BJ (cell line): ENCODE measurements around the gene THAP8. TPM values are rescaled to one million over a fixed set of nuclear protein-coding genes. Genes with fewer than 3 reads are reported as not detected.
A peak's percentile ranks its signal among the peaks of the same experiment; 100 is the strongest.

Experiments
- CTCF ChIA-PET: fragments of 350-600 bp; formaldehyde crosslinking; extraction: SDS; loops from one replicate; lab custom pipeline; 2021; ENCODE audit warnings: antibody characterized with exemption, inconsistent platforms; lab: Yijun Ruan, JAX
- POLR2A ChIA-PET: fragments of 300-600 bp; sonication (Branson Sonifier 250); formaldehyde crosslinking; extraction: SDS; loops from one replicate; lab custom pipeline; 2021; ENCODE audit warnings: antibody characterized with exemption; lab: Charles Lee
- DNase-seq: peaks from one replicate; pipeline ENCODE4 v3.0.0-alpha.2; 2011; ENCODE audit warnings: low read depth
- H3K27me3 ChIP-seq: 2 replicates; pipeline ENCODE4 v1.6.0; 2011; ENCODE audit warnings: low read length; ENCODE audit not compliant: control insufficient read depth, insufficient read depth
- H3K36me3 ChIP-seq: 2 replicates; pipeline ENCODE4 v1.5.1; 2011; ENCODE audit warnings: low read length; ENCODE audit not compliant: control insufficient read depth, insufficient read depth
- H3K4me3 ChIP-seq: 2 replicates; pipeline ENCODE4 v1.5.1; 2011; ENCODE audit warnings: low read depth, mild to moderate bottlenecking, control low read depth, low read length
- CTCF ChIP-seq: IDR thresholded peaks from 2 replicates; pipeline ENCODE4 v1.5.1; 2011; ENCODE audit warnings: low read depth, mild to moderate bottlenecking, control low read depth, inconsistent platforms, low read length, moderate library complexity; ENCODE audit not compliant: insufficient read depth
- polyA plus RNA-seq: library from polyadenylated mRNA; depleted of rRNA; stranded (reverse); fragments of >200 nt; gene quantifications from 2 replicates; pipeline ENCODE4 v1.2.3, GENCODE V29; 2011

Gene THAP8
- polyA plus RNA-seq, 1 experiment: 11.0 TPM

GRCh38 chr19:36008336-36008978 is 45.6 kb downstream of the THAP8 start, which contains the start of gene SYNE4:
Gene SYNE4, minus strand, starts transcription at chr19:36008813. Its CDS starts 132 bp downstream, at chr19:36008681.
- ChIA-PET POLR2A (no interaction called here), CTCF (interaction anchor here (0.8 to 1.5 kb wide), 2 partner anchors 11 to 13 kb away, joined by 3 read pairs; no protein-coding TSS in a partner anchor)
- DNase-seq: no peak
- Histone ChIP-seq H3K27me3 (no peaks in the 10 kb centered on the region), H3K36me3 (no peaks in the 10 kb centered on the region), H3K4me3 (peak within 1 kb of the TSS; percentile 47)
- no peak for TF ChIP-seq CTCF

GRCh38 chr19:36006955-36007354 is 47.1 kb downstream of the THAP8 start:
- H3K27me3 ChIP-seq: no peaks in the 10 kb centered on the region
- ChIA-PET POLR2A (no interaction called here), CTCF (no interaction called here)
- no peaks in the 10 kb centered on the region for H3K36me3 ChIP-seq
- TF ChIP-seq CTCF: no peak
- H3K4me3 ChIP-seq: no peak overlapping the region
- no peak for DNase-seq

GRCh38 chr19:36003284-36003683 is 50.8 kb downstream of the THAP8 start:
- no peaks in the 10 kb centered on the region for H3K27me3 ChIP-seq
- no peak for TF ChIP-seq CTCF
- H3K36me3 ChIP-seq: peaks cover 2% of the 10 kb centered on the region; the same call in 1 of the 2 replicates
- DNase-seq: no peak
- CTCF ChIA-PET: interaction anchor here (0.7 to 1.0 kb wide), 2 partner anchors 50 to 68 kb away, joined by 3 read pairs; no protein-coding TSS in a partner anchor
- no peak overlapping the region for H3K4me3 ChIP-seq
- POLR2A ChIA-PET: interaction anchor here (0.6 kb wide), 1 partner anchor 150 kb away, joined by 14 read pairs; no protein-coding TSS in a partner anchor

GRCh38 chr19:36001605-36002004 is 52.5 kb downstream of the THAP8 start:
- H3K36me3 ChIP-seq: peaks cover 2% of the 10 kb centered on the region
- no peak overlapping the region for H3K4me3 ChIP-seq
- no peak for DNase-seq
- no peak for TF ChIP-seq CTCF
- CTCF ChIA-PET: interaction anchor here (1.3 kb wide), 1 partner anchor 11 kb away, joined by 3 read pairs; no protein-coding TSS in a partner anchor
- POLR2A ChIA-PET: no interaction called here
- no peaks in the 10 kb centered on the region for H3K27me3 ChIP-seq

GRCh38 chr19:35996777-35997176 is 57.3 kb downstream of the THAP8 start:
- Histone ChIP-seq H3K27me3 (no peaks in the 10 kb centered on the region), H3K36me3 (peaks cover 2% of the 10 kb centered on the region), H3K4me3 (no peak overlapping the region)
- CTCF ChIA-PET: no interaction called here
- POLR2A ChIA-PET: no interaction called here
- DNase-seq: no peak
- no peak for TF ChIP-seq CTCF
